Measurements from ENCODE around the gene PDK4.
"Not testable (repeated sequence)": the region's sequence is repeated elsewhere in the genome, so short reads cannot be mapped to it uniquely, and the experiment has no call there.

Gene PDK4

GRCh38 chr7:95604397-95604796 is 8.1 kb upstream of the PDK4 start:
- DNase-seq, result not testable (repeated sequence)

GRCh38 chr7:95602421-95602820 is 6.1 kb upstream of the PDK4 start:
- DNase-seq, result no peak

GRCh38 chr7:95601316-95601715 is 5.0 kb upstream of the PDK4 start:
- DNase-seq, result no peak

- DNase-seq, result no peak
Observed at GRCh38 chr7:95599069-95599468, 2.8 kb upstream of the PDK4 start.

GRCh38 chr7:95598511-95598910 is 2.2 kb upstream of the PDK4 start:
- no peak for DNase-seq

- no peak for DNase-seq
Observed at GRCh38 chr7:95595746-95596197, 544 bp downstream of the PDK4 start.

GRCh38 chr7:95594185-95594584 is 2.1 kb downstream of the PDK4 start:
- no peak for DNase-seq

GRCh38 chr7:95593343-95593742 is 3.0 kb downstream of the PDK4 start:
- DNase-seq, result no peak

GRCh38 chr7:95592570-95592969 is 3.7 kb downstream of the PDK4 start:
- no peak for DNase-seq

GRCh38 chr7:95590387-95591248 is 5.7 kb downstream of the PDK4 start:
- DNase-seq, result no peak

GRCh38 chr7:95589766-95590165 is 6.5 kb downstream of the PDK4 start:
- no peak for DNase-seq

GRCh38 chr7:95589031-95589430 is 7.3 kb downstream of the PDK4 start:
- DNase-seq, result no peak

- no peak for DNase-seq
Observed at GRCh38 chr7:95586951-95587301, 9.4 kb downstream of the PDK4 start.

GRCh38 chr7:95585426-95585789 is 10.9 kb downstream of the PDK4 start:
- no peak for DNase-seq

- no peak for DNase-seq
Observed at GRCh38 chr7:95584769-95585425, 11.4 kb downstream of the PDK4 start.

- no peak for DNase-seq
Observed at GRCh38 chr7:95583834-95584621, 12.3 kb downstream of the PDK4 start.

GRCh38 chr7:95582578-95583293 is 13.6 kb downstream of the PDK4 start:
- DNase-seq, result no peak

- no peak for DNase-seq
Observed at GRCh38 chr7:95581467-95581866, 14.8 kb downstream of the PDK4 start.

- DNase-seq, result no peak
Observed at GRCh38 chr7:95579318-95579717, 17.0 kb downstream of the PDK4 start.

- no peak for DNase-seq
Observed at GRCh38 chr7:95578299-95578855, 17.9 kb downstream of the PDK4 start.

- no peak for DNase-seq
Observed at GRCh38 chr7:95577137-95577536, 19.2 kb downstream of the PDK4 start.

GRCh38 chr7:95569720-95570119 is 26.6 kb downstream of the PDK4 start:
- DNase-seq, result no peak

- no peak for DNase-seq
Observed at GRCh38 chr7:95560674-95561073, 35.6 kb downstream of the PDK4 start.
